Keratinocyte (primary cell): ENCODE data around the gene GATAD2B.

Experiments
- CTCF ChIP-seq, 3 experiments: IDR thresholded peaks in 1 of 3; conservative IDR thresholded peaks in 1 of 3; optimal IDR thresholded peaks in 1 of 3; 2 replicates in 2 of 3; 3 replicates in 1 of 3; pipeline versions ENCODE3 to v1.5.1; 2011; ENCODE audit warnings: low read length in 3 of 3, mild to moderate bottlenecking in 3 of 3, moderate library complexity in 2 of 3, control low read depth in 1 of 3, inconsistent platforms in 1 of 3; ENCODE audit not compliant: insufficient read depth in 2 of 3; ENCODE audit errors: extremely low read depth in 1 of 3
- EZH2 ChIP-seq: IDR thresholded peaks from one replicate; pipeline ENCODE4 v1.6.1; 2012; ENCODE audit warnings: inconsistent platforms, mild to moderate bottlenecking, low read length, moderate library complexity

- TF ChIP-seq CTCF (optimal IDR thresholded peaks at IDR 0.05 in 1 of 3, IDR thresholded peaks at IDR 0.05 in 1 of 3, conservative IDR thresholded peaks at IDR 0.05 in 1 of 3; ENCODE audit: extremely low read depth in 1 of 3, insufficient read depth in 2 of 3, low read length in 3 of 3), result no peak
- TF ChIP-seq EZH2, result no peak
Observed at GRCh38 chr1:153960206-153960605, 37.4 kb upstream of the GATAD2B start.
